Neural cell (in vitro differentiated cells): ENCODE measurements around the gene APOBEC3H. TPM values are rescaled to one million over a fixed set of nuclear protein-coding genes. Genes with fewer than 3 reads are reported as not detected.

ENCODE experiments used
- H2AFZ ChIP-seq: fragments of 200-600, 300-800 bp; sonication (generic), shearing (Covaris generic); 2 replicates; pipeline ENCODE4 v1.6.0; 2014; ENCODE audit warnings: low read depth, mild to moderate bottlenecking, antibody characterized with exemption, low read length, moderate library complexity
- H3F3A ChIP-seq: fragments of 200-600 bp; shearing (Covaris generic); 2 replicates; pipeline ENCODE4 v1.6.1; 2016; ENCODE audit warnings: mild to moderate bottlenecking, moderate library complexity, mixed read lengths, antibody characterized with exemption, low read length; ENCODE audit not compliant: insufficient read depth, poor library complexity, severe bottlenecking
- H3K27ac ChIP-seq: fragments of 200-600, 300-800 bp; sonication (generic), shearing (Covaris generic); 2 replicates; pipeline ENCODE4 v1.5.1; 2014; ENCODE audit warnings: mild to moderate bottlenecking, low read length, moderate library complexity
- H3K27me3 ChIP-seq: fragments of 300-800, 200-600 bp; sonication (generic), shearing (Covaris generic); 2 replicates; pipeline ENCODE4 v1.6.0; 2014; ENCODE audit warnings: mild to moderate bottlenecking, low read depth, low read length, moderate library complexity; ENCODE audit not compliant: insufficient read depth
- H3K36me3 ChIP-seq: fragments of 300-800, 200-600 bp; sonication (generic), shearing (Covaris generic); 2 replicates; pipeline ENCODE4 v1.5.1; 2014; ENCODE audit warnings: mild to moderate bottlenecking, antibody characterized with exemption, low read length, moderate library complexity; ENCODE audit not compliant: insufficient read depth
- H3K4me2 ChIP-seq: fragments of 300-800, 200-600 bp; sonication (generic), shearing (Covaris generic); 2 replicates; pipeline ENCODE4 v1.6.0; 2014; ENCODE audit warnings: mild to moderate bottlenecking, low read length
- H3K4me3 ChIP-seq: fragments of 300-800, 200-600 bp; sonication (generic), shearing (Covaris generic); 2 replicates; pipeline ENCODE4 v1.5.1; 2014; ENCODE audit warnings: mild to moderate bottlenecking, low read length, moderate library complexity
- H3K79me2 ChIP-seq: fragments of 200-600 bp; shearing (Covaris generic); replicated peaks from 2 replicates; pipeline ENCODE4 v1.6.0; 2014; ENCODE audit warnings: mild to moderate bottlenecking, low read length, moderate library complexity; ENCODE audit not compliant: insufficient read depth
- H3K9ac ChIP-seq: fragments of 300-800, 200-600 bp; sonication (generic), shearing (Covaris generic); 2 replicates; pipeline ENCODE4 v1.6.1; 2016; ENCODE audit warnings: mild to moderate bottlenecking, low read length, mixed read lengths
- H3K9me2 ChIP-seq: fragments of 200-600 bp; shearing (Covaris generic); 2 replicates; pipeline ENCODE4 v1.6.1; 2016; ENCODE audit warnings: mild to moderate bottlenecking, low read length, mixed read lengths; ENCODE audit not compliant: insufficient read depth
- H3K9me3 ChIP-seq: fragments of 200-600, 300-800 bp; sonication (generic), shearing (Covaris generic); 2 replicates; pipeline ENCODE4 v1.6.1; 2016; ENCODE audit warnings: mild to moderate bottlenecking, mixed run types, low read length, moderate library complexity, mixed read lengths
- H4K20me1 ChIP-seq: fragments of 200-600 bp; shearing (Covaris generic); 2 replicates; pipeline ENCODE4 v1.6.1; 2016; ENCODE audit warnings: mild to moderate bottlenecking, mixed run types; ENCODE audit not compliant: insufficient read depth
- EP300 ChIP-seq: fragments of 450-650 bp; conservative IDR thresholded peaks from 2 replicates; pipeline ENCODE4 v1.6.1; 2014; ENCODE audit warnings: antibody characterized with exemption, mild to moderate bottlenecking, moderate library complexity; ENCODE audit not compliant: poor library complexity, severe bottlenecking
- EZH2 ChIP-seq: fragments of 200-600, 300-800 bp; shearing (Covaris generic), sonication (generic); IDR thresholded peaks from 2 replicates; pipeline ENCODE4 v1.6.1; 2014; ENCODE audit warnings: antibody characterized with exemption, low read length, borderline replicate concordance, mild to moderate bottlenecking; ENCODE audit not compliant: insufficient read depth, poor library complexity, severe bottlenecking
- MXI1 ChIP-seq: fragments of 450-650 bp; conservative IDR thresholded peaks from 2 replicates; pipeline ENCODE4 v1.6.1; 2014; ENCODE audit warnings: antibody characterized with exemption, mild to moderate bottlenecking; ENCODE audit not compliant: poor library complexity, severe bottlenecking
- POLR2AphosphoS5 ChIP-seq: IDR thresholded peaks from 2 replicates; pipeline ENCODE4 v1.6.1; 2012
- RAD21 ChIP-seq: fragments of 450-650 bp; conservative IDR thresholded peaks from 2 replicates; pipeline ENCODE4 v1.6.1; 2014; ENCODE audit warnings: antibody characterized with exemption, mild to moderate bottlenecking, moderate library complexity
- SMC3 ChIP-seq: fragments of 450-650 bp; conservative IDR thresholded peaks from 2 replicates; pipeline ENCODE4 v1.6.1; 2014; ENCODE audit warnings: antibody characterized with exemption, mild to moderate bottlenecking, moderate library complexity; ENCODE audit not compliant: poor library complexity
- TAF1 ChIP-seq: IDR thresholded peaks from 2 replicates; pipeline ENCODE4 v1.6.1; 2012; ENCODE audit warnings: low read depth
- polyA plus RNA-seq: library from polyadenylated mRNA; depleted of rRNA; stranded (reverse); fragments of >200 nt; gene quantifications from 2 replicates; pipeline ENCODE4 v1.2.3, GENCODE V29; 2014
- TF ChIP-seq, protein P1 (sequence below): IDR thresholded peaks from 2 replicates; pipeline ENCODE4 v1.6.1; 2012; ENCODE audit warnings: borderline replicate concordance
- TF ChIP-seq, protein P2 (sequence below): fragments of 450-650 bp; IDR thresholded peaks from 2 replicates; pipeline ENCODE4 v1.5.1; 2014; ENCODE audit warnings: antibody characterized with exemption, mild to moderate bottlenecking, moderate library complexity; ENCODE audit not compliant: poor library complexity, severe bottlenecking

Gene APOBEC3H
- polyA plus RNA-seq, 1 donor from 2014 or later: not detected

DNA sequence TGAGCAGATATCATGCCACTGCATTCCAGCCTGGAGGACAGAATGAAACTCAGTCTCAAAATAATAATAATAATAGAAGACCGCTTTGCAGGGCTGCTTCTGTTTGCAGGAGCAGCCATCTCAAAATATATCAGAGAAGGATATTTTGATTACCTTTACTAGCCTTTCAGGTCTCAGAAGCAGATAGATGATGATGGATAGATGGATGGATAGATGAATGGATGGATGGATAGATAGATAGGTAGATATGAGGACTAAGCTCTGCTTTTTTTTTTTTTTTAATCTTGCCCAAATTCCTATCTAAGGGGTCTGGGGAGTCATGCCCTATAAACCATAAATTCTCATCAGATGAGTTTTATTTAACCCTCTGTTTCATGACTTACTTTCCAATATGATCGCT is 18.5 kb downstream of the APOBEC3H start:
- no peaks in the 10 kb centered on the region for H4K20me1 ChIP-seq
- H3F3A ChIP-seq: no peaks in the 10 kb centered on the region
- no peaks in the 10 kb centered on the region for H3K9me3 ChIP-seq
- no peak overlapping the region for H2AFZ ChIP-seq
- no peak overlapping the region for H3K27ac ChIP-seq
- H3K27me3 ChIP-seq: peaks cover 7% of the 10 kb centered on the region
- no peaks in the 10 kb centered on the region for H3K79me2 ChIP-seq
- no peak overlapping the region for H3K9ac ChIP-seq
- H3K4me2 ChIP-seq: no peak overlapping the region
- TF ChIP-seq EP300 (no peak), TAF1 (no peak), POLR2AphosphoS5 (no peak), SMC3 (no peak), EZH2 (no peak), MXI1 (no peak), RAD21 (no peak)
- TF ChIP-seq, protein P1, sequence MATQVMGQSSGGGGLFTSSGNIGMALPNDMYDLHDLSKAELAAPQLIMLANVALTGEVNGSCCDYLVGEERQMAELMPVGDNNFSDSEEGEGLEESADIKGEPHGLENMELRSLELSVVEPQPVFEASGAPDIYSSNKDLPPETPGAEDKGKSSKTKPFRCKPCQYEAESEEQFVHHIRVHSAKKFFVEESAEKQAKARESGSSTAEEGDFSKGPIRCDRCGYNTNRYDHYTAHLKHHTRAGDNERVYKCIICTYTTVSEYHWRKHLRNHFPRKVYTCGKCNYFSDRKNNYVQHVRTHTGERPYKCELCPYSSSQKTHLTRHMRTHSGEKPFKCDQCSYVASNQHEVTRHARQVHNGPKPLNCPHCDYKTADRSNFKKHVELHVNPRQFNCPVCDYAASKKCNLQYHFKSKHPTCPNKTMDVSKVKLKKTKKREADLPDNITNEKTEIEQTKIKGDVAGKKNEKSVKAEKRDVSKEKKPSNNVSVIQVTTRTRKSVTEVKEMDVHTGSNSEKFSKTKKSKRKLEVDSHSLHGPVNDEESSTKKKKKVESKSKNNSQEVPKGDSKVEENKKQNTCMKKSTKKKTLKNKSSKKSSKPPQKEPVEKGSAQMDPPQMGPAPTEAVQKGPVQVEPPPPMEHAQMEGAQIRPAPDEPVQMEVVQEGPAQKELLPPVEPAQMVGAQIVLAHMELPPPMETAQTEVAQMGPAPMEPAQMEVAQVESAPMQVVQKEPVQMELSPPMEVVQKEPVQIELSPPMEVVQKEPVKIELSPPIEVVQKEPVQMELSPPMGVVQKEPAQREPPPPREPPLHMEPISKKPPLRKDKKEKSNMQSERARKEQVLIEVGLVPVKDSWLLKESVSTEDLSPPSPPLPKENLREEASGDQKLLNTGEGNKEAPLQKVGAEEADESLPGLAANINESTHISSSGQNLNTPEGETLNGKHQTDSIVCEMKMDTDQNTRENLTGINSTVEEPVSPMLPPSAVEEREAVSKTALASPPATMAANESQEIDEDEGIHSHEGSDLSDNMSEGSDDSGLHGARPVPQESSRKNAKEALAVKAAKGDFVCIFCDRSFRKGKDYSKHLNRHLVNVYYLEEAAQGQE: no peak
- TF ChIP-seq, protein P2, sequence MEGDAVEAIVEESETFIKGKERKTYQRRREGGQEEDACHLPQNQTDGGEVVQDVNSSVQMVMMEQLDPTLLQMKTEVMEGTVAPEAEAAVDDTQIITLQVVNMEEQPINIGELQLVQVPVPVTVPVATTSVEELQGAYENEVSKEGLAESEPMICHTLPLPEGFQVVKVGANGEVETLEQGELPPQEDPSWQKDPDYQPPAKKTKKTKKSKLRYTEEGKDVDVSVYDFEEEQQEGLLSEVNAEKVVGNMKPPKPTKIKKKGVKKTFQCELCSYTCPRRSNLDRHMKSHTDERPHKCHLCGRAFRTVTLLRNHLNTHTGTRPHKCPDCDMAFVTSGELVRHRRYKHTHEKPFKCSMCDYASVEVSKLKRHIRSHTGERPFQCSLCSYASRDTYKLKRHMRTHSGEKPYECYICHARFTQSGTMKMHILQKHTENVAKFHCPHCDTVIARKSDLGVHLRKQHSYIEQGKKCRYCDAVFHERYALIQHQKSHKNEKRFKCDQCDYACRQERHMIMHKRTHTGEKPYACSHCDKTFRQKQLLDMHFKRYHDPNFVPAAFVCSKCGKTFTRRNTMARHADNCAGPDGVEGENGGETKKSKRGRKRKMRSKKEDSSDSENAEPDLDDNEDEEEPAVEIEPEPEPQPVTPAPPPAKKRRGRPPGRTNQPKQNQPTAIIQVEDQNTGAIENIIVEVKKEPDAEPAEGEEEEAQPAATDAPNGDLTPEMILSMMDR: no peak
- H3K4me3 ChIP-seq: no peak overlapping the region
- H3K9me2 ChIP-seq: no peaks in the 10 kb centered on the region
- no peaks in the 10 kb centered on the region for H3K36me3 ChIP-seq

DNA sequence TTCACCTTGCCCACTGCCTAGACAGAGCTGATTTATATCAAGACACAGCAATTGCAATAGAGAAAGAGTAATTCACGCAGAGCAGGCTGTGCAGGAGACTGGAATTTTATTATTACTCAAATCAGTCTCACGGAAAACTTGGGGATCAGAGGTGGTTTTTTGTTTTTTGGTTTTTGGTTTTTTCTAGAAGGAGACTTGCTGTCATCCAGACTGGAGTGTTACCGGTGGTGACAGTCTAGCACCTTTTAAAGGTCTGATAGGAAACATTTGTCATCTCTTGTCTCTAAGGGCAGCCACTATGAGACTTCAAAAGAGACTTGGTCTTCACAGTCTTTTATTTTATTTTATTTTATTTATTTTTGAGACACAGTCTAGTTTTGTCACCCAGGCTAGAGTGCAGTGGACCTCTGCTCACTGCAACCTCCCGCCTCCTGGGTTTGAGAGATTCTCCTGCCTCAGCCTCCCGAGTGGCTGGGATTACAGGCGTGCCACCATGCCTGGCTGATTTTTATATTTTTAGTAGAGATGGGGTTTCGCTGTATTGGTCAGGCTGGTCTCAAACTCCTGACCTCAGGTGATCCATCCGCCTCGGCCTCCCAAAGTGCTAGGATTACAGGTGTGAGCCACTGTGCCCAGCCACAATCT is 19.1 kb downstream of the APOBEC3H start:
- no peak overlapping the region for H3K4me2 ChIP-seq

More for the DNA sequence above, 19.1 kb downstream of the APOBEC3H start:
- Histone ChIP-seq H3K9ac (no peak overlapping the region), H2AFZ (no peak overlapping the region), H3F3A (no peaks in the 10 kb centered on the region), H3K36me3 (no peaks in the 10 kb centered on the region), H3K79me2 (no peaks in the 10 kb centered on the region), H3K9me3 (no peaks in the 10 kb centered on the region), H3K27ac (no peak overlapping the region), H3K9me2 (no peaks in the 10 kb centered on the region), H4K20me1 (no peaks in the 10 kb centered on the region), H3K4me3 (no peak overlapping the region), H3K27me3 (peaks cover 7% of the 10 kb centered on the region)
- TF ChIP-seq, protein P1: no peak
- TF ChIP-seq TAF1: no peak
- TF ChIP-seq MXI1: no peak
- TF ChIP-seq RAD21: no peak
- TF ChIP-seq, protein P2: no peak
- no peak for TF ChIP-seq SMC3
- no peak for TF ChIP-seq EZH2
- TF ChIP-seq EP300: no peak
- no peak for TF ChIP-seq POLR2AphosphoS5
